Astrocyte (in vitro differentiated cells and primary cell): ENCODE data around the gene CCDC60.

Experiments
- EZH2 ChIP-seq: IDR thresholded peaks from 2 replicates; pipeline ENCODE4 v1.6.1; 2012; ENCODE audit warnings: mild to moderate bottlenecking, low read length, inconsistent platforms; ENCODE audit not compliant: insufficient read depth
- TF ChIP-seq, protein P1 (sequence below): IDR thresholded peaks from 2 replicates; pipeline ENCODE4 v1.5.1; 2011; ENCODE audit warnings: low read depth, mild to moderate bottlenecking, inconsistent platforms, low read length, moderate library complexity; ENCODE audit not compliant: insufficient read depth

DNA sequence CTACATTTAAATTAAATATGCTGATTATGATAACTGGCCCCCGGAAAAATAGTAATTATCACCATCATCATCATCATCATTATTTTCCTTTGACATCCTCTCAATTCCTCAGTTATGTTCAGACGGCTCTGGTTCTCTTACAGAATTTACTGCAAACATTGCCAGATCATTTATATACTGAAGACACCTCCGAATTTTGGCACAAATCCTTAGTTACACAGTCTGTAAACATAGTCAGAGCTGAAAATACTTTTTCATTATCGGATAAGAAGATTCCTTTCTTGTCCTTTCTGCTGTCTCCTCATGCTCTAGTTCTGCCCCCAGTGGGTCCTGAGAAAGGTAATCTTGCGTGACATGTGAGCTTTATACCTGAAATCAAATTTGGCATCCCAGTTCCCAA is 40.3 kb upstream of the CCDC60 start:
- no peak for TF ChIP-seq EZH2
- TF ChIP-seq, protein P1, sequence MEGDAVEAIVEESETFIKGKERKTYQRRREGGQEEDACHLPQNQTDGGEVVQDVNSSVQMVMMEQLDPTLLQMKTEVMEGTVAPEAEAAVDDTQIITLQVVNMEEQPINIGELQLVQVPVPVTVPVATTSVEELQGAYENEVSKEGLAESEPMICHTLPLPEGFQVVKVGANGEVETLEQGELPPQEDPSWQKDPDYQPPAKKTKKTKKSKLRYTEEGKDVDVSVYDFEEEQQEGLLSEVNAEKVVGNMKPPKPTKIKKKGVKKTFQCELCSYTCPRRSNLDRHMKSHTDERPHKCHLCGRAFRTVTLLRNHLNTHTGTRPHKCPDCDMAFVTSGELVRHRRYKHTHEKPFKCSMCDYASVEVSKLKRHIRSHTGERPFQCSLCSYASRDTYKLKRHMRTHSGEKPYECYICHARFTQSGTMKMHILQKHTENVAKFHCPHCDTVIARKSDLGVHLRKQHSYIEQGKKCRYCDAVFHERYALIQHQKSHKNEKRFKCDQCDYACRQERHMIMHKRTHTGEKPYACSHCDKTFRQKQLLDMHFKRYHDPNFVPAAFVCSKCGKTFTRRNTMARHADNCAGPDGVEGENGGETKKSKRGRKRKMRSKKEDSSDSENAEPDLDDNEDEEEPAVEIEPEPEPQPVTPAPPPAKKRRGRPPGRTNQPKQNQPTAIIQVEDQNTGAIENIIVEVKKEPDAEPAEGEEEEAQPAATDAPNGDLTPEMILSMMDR: no peak
